PC-9 (cell line): Measurements from ENCODE around the gene ZNF581.

ENCODE experiments used
- CTCF ChIP-seq: fragments of 200-600 bp; sonication (generic); conservative IDR thresholded peaks from 2 replicates; pipeline ENCODE4 v1.6.1; 2017; ENCODE audit warnings: mixed run types, antibody characterized with exemption, mild to moderate bottlenecking, moderate library complexity
- EZH2 ChIP-seq: fragments of 200-600 bp; sonication (generic); IDR thresholded peaks from 2 replicates; pipeline ENCODE4 v1.8.0; 2017; ENCODE audit warnings: antibody characterized with exemption, low read depth

- peak; percentile 4; the same call in 1 of the 2 replicates for TF ChIP-seq CTCF
- no peak for TF ChIP-seq EZH2
Observed at GRCh38 chr19:55606471-55606787, 37.0 kb upstream of the ZNF581 start.
